HK-2 (cell line): ENCODE measurements around the gene HHATL.

Experiments used
- DNase-seq: peaks from one replicate; pipeline ENCODE4 v3.0.0-alpha.2; 2018; ENCODE audit not compliant: unreplicated experiment

Gene HHATL

GRCh38 chr3:42652611-42653302 is 49.8 kb downstream of the HHATL start:
- peak; percentile 81 for DNase-seq

DNA sequence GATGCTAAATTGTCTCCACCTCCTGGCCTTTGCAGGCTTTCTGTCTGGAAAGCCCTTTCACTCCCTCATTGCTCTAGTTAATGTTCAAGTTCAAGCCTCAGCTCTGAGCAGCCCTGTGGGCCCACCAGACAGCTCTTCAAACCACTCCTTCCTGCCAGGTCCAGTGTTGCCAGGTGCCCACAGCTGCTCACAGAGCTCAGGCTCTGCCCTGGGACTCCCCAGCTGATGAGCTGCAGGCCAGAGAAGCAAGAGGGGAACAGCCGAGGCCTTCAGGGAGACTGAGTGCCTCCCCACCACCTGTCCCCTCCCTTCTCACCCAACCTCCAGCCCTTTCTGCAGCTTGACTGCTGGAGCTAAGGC is 50.4 kb downstream of the HHATL start:
- DNase-seq = no peak

DNA sequence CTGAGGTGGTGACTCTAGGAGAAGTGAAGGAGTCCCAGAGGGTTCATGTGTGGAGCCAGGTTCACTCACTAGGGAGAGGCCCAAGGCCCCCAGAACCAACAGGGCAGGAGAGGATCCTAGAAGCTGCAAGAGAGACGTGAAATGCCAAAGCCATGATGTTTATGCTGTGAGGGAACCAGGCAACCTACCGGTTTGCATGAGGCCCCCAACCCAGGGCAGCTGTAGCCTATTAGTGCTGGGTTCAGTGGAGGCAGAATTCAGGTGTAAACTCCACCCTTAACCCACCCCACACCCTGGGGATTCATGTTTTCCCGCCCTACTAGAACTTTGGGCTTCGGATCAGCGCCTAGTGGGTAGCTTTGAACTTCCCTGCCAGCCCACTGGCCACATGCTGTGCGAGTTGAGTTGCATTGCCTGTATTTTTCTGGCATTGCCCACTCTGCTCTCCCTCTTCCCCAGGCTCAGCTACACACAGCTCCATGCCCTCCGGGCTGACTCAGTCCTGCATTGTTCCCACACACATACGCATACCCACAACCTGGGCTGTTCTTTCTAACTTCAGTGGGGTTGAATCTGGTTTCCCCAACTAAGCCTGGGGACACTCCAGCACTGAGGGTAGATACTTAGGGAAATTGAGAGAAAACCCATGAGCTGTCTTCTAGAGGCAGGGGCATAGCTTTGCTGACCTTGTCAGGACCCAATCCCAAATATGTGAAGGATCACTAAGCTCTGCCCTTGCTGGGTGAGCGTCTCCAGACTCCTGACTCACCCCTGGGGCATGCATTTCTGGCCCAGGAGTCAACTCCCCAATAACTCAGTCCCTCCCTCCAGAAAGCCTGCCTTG is 51.1 kb downstream of the HHATL start:
- peak; percentile 47 for DNase-seq

GRCh38 chr3:42649783-42650182 is 52.8 kb downstream of the HHATL start:
- DNase-seq = no peak

- no peak for DNase-seq
These were observed 53.6 kb downstream of the HHATL start for GRCh38 chr3:42649006-42649405.

GRCh38 chr3:42647821-42648459 is 54.7 kb downstream of the HHATL start:
- DNase-seq = no peak
